ENCODE results near the gene KHSRP. TPM values are rescaled to one million over a fixed set of nuclear protein-coding genes. Genes with fewer than 3 reads are reported as not detected.

KHSRP gene
- total and polyA plus RNA-seq, 10 of the 15 experiments (the other 5 are each of a cell fraction or from before 2014, with no cell fraction given) = 4.8 to 440 (median 82.0) TPM

DNA sequence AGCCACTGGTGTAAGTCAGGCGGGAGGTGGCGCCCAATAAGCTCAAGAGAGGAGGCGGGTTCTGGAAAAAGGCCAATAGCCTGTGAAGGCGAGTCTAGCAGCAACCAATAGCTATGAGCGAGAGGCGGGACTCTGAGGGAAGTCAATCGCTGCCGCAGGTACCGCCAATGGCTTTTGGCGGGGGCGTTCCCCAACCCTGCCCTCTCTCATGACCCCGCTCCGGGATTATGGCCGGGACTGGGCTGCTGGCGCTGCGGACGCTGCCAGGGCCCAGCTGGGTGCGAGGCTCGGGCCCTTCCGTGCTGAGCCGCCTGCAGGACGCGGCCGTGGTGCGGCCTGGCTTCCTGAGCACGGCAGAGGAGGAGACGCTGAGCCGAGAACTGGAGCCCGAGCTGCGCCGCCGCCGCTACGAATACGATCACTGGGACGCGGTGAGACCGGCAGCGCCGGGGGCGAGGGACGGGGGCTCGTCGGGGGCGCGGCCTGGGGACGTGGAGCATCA, 52.0 kb downstream of the KHSRP start, which contains the start of gene ALKBH7 (continued):
- TF ChIP-seq, protein P1, sequence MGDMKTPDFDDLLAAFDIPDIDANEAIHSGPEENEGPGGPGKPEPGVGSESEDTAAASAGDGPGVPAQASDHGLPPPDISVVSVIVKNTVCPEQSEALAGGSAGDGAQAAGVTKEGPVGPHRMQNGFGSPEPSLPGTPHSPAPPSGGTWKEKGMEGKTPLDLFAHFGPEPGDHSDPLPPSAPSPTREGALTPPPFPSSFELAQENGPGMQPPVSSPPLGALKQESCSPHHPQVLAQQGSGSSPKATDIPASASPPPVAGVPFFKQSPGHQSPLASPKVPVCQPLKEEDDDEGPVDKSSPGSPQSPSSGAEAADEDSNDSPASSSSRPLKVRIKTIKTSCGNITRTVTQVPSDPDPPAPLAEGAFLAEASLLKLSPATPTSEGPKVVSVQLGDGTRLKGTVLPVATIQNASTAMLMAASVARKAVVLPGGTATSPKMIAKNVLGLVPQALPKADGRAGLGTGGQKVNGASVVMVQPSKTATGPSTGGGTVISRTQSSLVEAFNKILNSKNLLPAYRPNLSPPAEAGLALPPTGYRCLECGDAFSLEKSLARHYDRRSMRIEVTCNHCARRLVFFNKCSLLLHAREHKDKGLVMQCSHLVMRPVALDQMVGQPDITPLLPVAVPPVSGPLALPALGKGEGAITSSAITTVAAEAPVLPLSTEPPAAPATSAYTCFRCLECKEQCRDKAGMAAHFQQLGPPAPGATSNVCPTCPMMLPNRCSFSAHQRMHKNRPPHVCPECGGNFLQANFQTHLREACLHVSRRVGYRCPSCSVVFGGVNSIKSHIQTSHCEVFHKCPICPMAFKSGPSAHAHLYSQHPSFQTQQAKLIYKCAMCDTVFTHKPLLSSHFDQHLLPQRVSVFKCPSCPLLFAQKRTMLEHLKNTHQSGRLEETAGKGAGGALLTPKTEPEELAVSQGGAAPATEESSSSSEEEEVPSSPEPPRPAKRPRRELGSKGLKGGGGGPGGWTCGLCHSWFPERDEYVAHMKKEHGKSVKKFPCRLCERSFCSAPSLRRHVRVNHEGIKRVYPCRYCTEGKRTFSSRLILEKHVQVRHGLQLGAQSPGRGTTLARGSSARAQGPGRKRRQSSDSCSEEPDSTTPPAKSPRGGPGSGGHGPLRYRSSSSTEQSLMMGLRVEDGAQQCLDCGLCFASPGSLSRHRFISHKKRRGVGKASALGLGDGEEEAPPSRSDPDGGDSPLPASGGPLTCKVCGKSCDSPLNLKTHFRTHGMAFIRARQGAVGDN (IDR thresholded peaks at IDR 0.05) = no peak
- TF ChIP-seq NR2F1 (conservative IDR thresholded peaks at IDR 0.05) = peak; percentile 99
- TF ChIP-seq RELA (IDR thresholded peaks at IDR 0.05; ENCODE audit: borderline replicate concordance, partially characterized antibody) = peak; percentile 14
- TF ChIP-seq MYB (IDR thresholded peaks at IDR 0.05; ENCODE audit: borderline replicate concordance, low read depth, low read length) = no peak
- peak; percentile 99 for TF ChIP-seq SP1 (IDR thresholded peaks at IDR 0.05; ENCODE audit: low read depth, low read length)
- TF ChIP-seq EP300 (IDR thresholded peaks at IDR 0.05; ENCODE audit: borderline replicate concordance in 1 of 2, control insufficient read depth in 1 of 2, low read depth in 2 of 2, low read length in 2 of 2) = no peak
- no peak for TF ChIP-seq SPI1 (IDR thresholded peaks at IDR 0.05; ENCODE audit: borderline replicate concordance, insufficient read depth, low read depth, low read length)
- TF ChIP-seq SMC3 (IDR thresholded peaks at IDR 0.05; ENCODE audit: borderline replicate concordance, low read length) = no peak
- no peak for TF ChIP-seq MEF2B (IDR thresholded peaks at IDR 0.05; ENCODE audit: partially characterized antibody, poor library complexity, severe bottlenecking)
- no peak for TF ChIP-seq CHD1 (IDR thresholded peaks at IDR 0.05; ENCODE audit: low read depth, low read length)
- no peak for TF ChIP-seq ZBED1 (IDR thresholded peaks at IDR 0.05; ENCODE audit: borderline replicate concordance)
- no peak for TF ChIP-seq IKZF2 (IDR thresholded peaks at IDR 0.05)
- TF ChIP-seq MEF2A (IDR thresholded peaks at IDR 0.05; ENCODE audit: insufficient read depth, low read depth, low read length) = no peak
- no peak for TF ChIP-seq STAT1 (conservative IDR thresholded peaks at IDR 0.05)
- TF ChIP-seq, protein P2, sequence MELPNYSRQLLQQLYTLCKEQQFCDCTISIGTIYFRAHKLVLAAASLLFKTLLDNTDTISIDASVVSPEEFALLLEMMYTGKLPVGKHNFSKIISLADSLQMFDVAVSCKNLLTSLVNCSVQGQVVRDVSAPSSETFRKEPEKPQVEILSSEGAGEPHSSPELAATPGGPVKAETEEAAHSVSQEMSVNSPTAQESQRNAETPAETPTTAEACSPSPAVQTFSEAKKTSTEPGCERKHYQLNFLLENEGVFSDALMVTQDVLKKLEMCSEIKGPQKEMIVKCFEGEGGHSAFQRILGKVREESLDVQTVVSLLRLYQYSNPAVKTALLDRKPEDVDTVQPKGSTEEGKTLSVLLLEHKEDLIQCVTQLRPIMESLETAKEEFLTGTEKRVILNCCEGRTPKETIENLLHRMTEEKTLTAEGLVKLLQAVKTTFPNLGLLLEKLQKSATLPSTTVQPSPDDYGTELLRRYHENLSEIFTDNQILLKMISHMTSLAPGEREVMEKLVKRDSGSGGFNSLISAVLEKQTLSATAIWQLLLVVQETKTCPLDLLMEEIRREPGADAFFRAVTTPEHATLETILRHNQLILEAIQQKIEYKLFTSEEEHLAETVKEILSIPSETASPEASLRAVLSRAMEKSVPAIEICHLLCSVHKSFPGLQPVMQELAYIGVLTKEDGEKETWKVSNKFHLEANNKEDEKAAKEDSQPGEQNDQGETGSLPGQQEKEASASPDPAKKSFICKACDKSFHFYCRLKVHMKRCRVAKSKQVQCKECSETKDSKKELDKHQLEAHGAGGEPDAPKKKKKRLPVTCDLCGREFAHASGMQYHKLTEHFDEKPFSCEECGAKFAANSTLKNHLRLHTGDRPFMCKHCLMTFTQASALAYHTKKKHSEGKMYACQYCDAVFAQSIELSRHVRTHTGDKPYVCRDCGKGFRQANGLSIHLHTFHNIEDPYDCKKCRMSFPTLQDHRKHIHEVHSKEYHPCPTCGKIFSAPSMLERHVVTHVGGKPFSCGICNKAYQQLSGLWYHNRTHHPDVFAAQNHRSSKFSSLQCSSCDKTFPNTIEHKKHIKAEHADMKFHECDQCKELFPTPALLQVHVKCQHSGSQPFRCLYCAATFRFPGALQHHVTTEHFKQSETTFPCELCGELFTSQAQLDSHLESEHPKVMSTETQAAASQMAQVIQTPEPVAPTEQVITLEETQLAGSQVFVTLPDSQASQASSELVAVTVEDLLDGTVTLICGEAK (IDR thresholded peaks at IDR 0.05; ENCODE audit: borderline replicate concordance) = peak; percentile 5; the same call in 1 of the 2 replicates
- TF ChIP-seq, protein P3, sequence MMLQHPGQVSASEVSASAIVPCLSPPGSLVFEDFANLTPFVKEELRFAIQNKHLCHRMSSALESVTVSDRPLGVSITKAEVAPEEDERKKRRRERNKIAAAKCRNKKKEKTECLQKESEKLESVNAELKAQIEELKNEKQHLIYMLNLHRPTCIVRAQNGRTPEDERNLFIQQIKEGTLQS (IDR thresholded peaks at IDR 0.05; ENCODE audit: borderline replicate concordance, extremely low read depth, low read depth, low read length) = no peak
- TF ChIP-seq, protein P4, sequence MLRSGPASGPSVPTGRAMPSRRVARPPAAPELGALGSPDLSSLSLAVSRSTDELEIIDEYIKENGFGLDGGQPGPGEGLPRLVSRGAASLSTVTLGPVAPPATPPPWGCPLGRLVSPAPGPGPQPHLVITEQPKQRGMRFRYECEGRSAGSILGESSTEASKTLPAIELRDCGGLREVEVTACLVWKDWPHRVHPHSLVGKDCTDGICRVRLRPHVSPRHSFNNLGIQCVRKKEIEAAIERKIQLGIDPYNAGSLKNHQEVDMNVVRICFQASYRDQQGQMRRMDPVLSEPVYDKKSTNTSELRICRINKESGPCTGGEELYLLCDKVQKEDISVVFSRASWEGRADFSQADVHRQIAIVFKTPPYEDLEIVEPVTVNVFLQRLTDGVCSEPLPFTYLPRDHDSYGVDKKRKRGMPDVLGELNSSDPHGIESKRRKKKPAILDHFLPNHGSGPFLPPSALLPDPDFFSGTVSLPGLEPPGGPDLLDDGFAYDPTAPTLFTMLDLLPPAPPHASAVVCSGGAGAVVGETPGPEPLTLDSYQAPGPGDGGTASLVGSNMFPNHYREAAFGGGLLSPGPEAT (IDR thresholded peaks at IDR 0.05; ENCODE audit: low read depth) = peak; percentile 7; the same call in 1 of the 2 replicates
- TF ChIP-seq RAD51 (IDR thresholded peaks at IDR 0.05) = no peak

Measured in GM12878 (cell line).